A549 (cell line): ENCODE results near the gene C16orf78. TPM values are rescaled to one million over a fixed set of nuclear protein-coding genes. Genes with fewer than 3 reads are reported as not detected.

Source experiments
- ATAC-seq, 2 experiments: fragments of 200-7000 bp in 1 of 2; fragments of >200 bp in 1 of 2; cut with Nextera tagmentation in 1 of 2; cut with Tn5 transposase in 1 of 2; 3 replicates each; pipeline versions ENCODE4 v1.8.0 to v1.9.1; 2018 to 2020; ENCODE audit warnings: mild to moderate bottlenecking in 1 of 2, moderate library complexity in 1 of 2
- CTCF ChIA-PET: fragments of 300-600 bp; sonication (Branson Sonifier 250); formaldehyde crosslinking; extraction: SDS; loops from one replicate; lab custom pipeline; 2021; ENCODE audit warnings: antibody characterized with exemption, inconsistent platforms; lab: Yijun Ruan, JAX
- POLR2A ChIA-PET: fragments of 350-600 bp; formaldehyde crosslinking; extraction: SDS; loops from one replicate; lab custom pipeline; 2021; ENCODE audit warnings: antibody characterized with exemption, inconsistent platforms; lab: Yijun Ruan, JAX
- DNase-seq, 2 experiments: peaks; one replicate each; pipeline versions ENCODE4 v3.0.0 to v3.0.0-alpha.2; 2011 to 2016; ENCODE audit warnings: low read depth in 1 of 2, low spot score in 1 of 2
- FAIRE-seq: peaks from 2 replicates; lab custom pipeline; 2011; peaks lifted over from hg19 to GRCh38; lab: Jason Lieb, UNC
- H3K27ac ChIP-seq, 2 experiments: fragments of >200 bp; sonication (Bioruptor Twin); formaldehyde crosslinking; 3 replicates each; pipeline ENCODE4 v1.5.1; 2016 to 2017
- H3K4me1 ChIP-seq: fragments of >200 bp; sonication (Bioruptor Twin); formaldehyde crosslinking; 3 replicates; pipeline ENCODE4 v1.6.1; 2016
- H3K4me2 ChIP-seq: fragments of >200 bp; sonication (Bioruptor Twin); formaldehyde crosslinking; 3 replicates; pipeline ENCODE4 v1.6.1; 2016
- H3K4me3 ChIP-seq: fragments of >200 bp; sonication (Bioruptor Twin); formaldehyde crosslinking; 3 replicates; pipeline ENCODE4 v1.5.1; 2016
- H3K9me3 ChIP-seq: fragments of >200 bp; sonication (Bioruptor Twin); formaldehyde crosslinking; 3 replicates; pipeline ENCODE4 v1.6.1; 2016
- BCL3 ChIP-seq: fragments of >200 bp; sonication (Bioruptor Twin); formaldehyde crosslinking; IDR thresholded peaks from 3 replicates; pipeline ENCODE4 v1.6.1; 2016
- BHLHE40 ChIP-seq: IDR thresholded peaks from 2 replicates; pipeline ENCODE4 v1.6.1; 2012; ENCODE audit warnings: low read depth, low read length, inconsistent platforms
- CHD4 ChIP-seq: fragments of 200-600 bp; sonication (generic); IDR thresholded peaks from 2 replicates; pipeline ENCODE4 v1.6.1; 2016; ENCODE audit warnings: antibody characterized with exemption, mild to moderate bottlenecking, borderline replicate concordance
- CTCF ChIP-seq: fragments of >200 bp; sonication (Bioruptor Twin); formaldehyde crosslinking; IDR thresholded peaks from 3 replicates; pipeline ENCODE4 v1.5.1; 2016
- EHMT2 ChIP-seq: fragments of 200-600 bp; sonication (generic); IDR thresholded peaks from 2 replicates; pipeline ENCODE4 v1.6.1; 2016; ENCODE audit warnings: antibody characterized with exemption, low read depth, mild to moderate bottlenecking, moderate library complexity
- EP300 ChIP-seq, 2 experiments: fragments of >200 bp; sonication (Bioruptor Twin); formaldehyde crosslinking; IDR thresholded peaks; 2 replicates in 1 of 2; 3 replicates in 1 of 2; pipeline ENCODE4 v1.6.1; 2016 to 2017
- ESRRA ChIP-seq: fragments of 150-350 bp; IDR thresholded peaks from 2 replicates; pipeline ENCODE4 v1.6.1; 2014; ENCODE audit warnings: mild to moderate bottlenecking, low read length, borderline replicate concordance
- FOSB ChIP-seq: fragments of 250-450 bp; sonication (Bioruptor Pico); IDR thresholded peaks from 2 replicates; pipeline ENCODE4 v1.5.0; 2020; ENCODE audit warnings: mild to moderate bottlenecking, moderate library complexity
- GATA3 ChIP-seq: IDR thresholded peaks from 2 replicates; pipeline ENCODE4 v1.6.1; 2012; ENCODE audit warnings: borderline replicate concordance
- HDAC2 ChIP-seq: fragments of 200-600 bp; sonication (generic); IDR thresholded peaks from 2 replicates; pipeline ENCODE4 v1.6.1; 2016
- HEYL ChIP-seq: fragments of 250-450 bp; sonication (Bioruptor Pico); IDR thresholded peaks from 2 replicates; pipeline ENCODE4 v1.8.0; 2021; ENCODE audit warnings: mild to moderate bottlenecking, moderate library complexity
- HOXA7 ChIP-seq: fragments of 250-450 bp; sonication (Bioruptor Pico); IDR thresholded peaks from 2 replicates; pipeline ENCODE4 v1.5.0; 2020; ENCODE audit warnings: mild to moderate bottlenecking, moderate library complexity
- HOXB13 ChIP-seq: fragments of 250-450 bp; sonication (Bioruptor Pico); IDR thresholded peaks from 2 replicates; pipeline ENCODE4 v1.5.0; 2020; ENCODE audit warnings: low read depth, mild to moderate bottlenecking, moderate library complexity
- HOXB5 ChIP-seq: fragments of 250-450 bp; sonication (Bioruptor Pico); IDR thresholded peaks from 2 replicates; pipeline ENCODE4 v1.5.0; 2020; ENCODE audit warnings: mild to moderate bottlenecking, moderate library complexity
- JUN ChIP-seq, 2 experiments: fragments of >200 bp; sonication (Bioruptor Twin); formaldehyde crosslinking; IDR thresholded peaks; 2 replicates in 1 of 2; 3 replicates in 1 of 2; pipeline ENCODE4 v1.6.1; 2016 to 2017
- MAFK ChIP-seq: fragments of 450-650 bp; IDR thresholded peaks from 2 replicates; pipeline ENCODE4 v1.6.1; 2014; ENCODE audit not compliant: partially characterized antibody
- MAZ ChIP-seq: fragments of 150-350 bp; IDR thresholded peaks from 2 replicates; pipeline ENCODE4 v1.6.1; 2014; ENCODE audit warnings: antibody characterized with exemption, low read depth, low read length, borderline replicate concordance
- NFE2L2 ChIP-seq: fragments of 150-350 bp; conservative IDR thresholded peaks from 2 replicates; pipeline ENCODE4 v1.6.1; 2014; ENCODE audit warnings: low read length
- NPAS2 ChIP-seq: fragments of 250-450 bp; sonication (Bioruptor Pico); IDR thresholded peaks from 2 replicates; pipeline ENCODE4 v1.8.0; 2022; ENCODE audit warnings: mild to moderate bottlenecking, moderate library complexity, borderline replicate concordance
- PHF8 ChIP-seq: fragments of 200-600 bp; sonication (generic); IDR thresholded peaks from 2 replicates; pipeline ENCODE4 v1.6.1; 2016; ENCODE audit warnings: low read depth, mild to moderate bottlenecking, antibody characterized with exemption, moderate library complexity, borderline replicate concordance
- POLR2A ChIP-seq: IDR thresholded peaks from 2 replicates; pipeline ENCODE4 v1.6.1; 2012; ENCODE audit warnings: mild to moderate bottlenecking, low read length
- POLR2AphosphoS2 ChIP-seq: conservative IDR thresholded peaks from 2 replicates; pipeline ENCODE4 v1.6.1; 2012; ENCODE audit warnings: low read length, improper control_type of control experiment, inconsistent platforms
- TFCP2L1 ChIP-seq: fragments of 250-450 bp; sonication (Bioruptor Pico); IDR thresholded peaks from 2 replicates; pipeline ENCODE4 v1.5.0; 2021; ENCODE audit warnings: mild to moderate bottlenecking
- ZC3H11A ChIP-seq: fragments of 450-650 bp; IDR thresholded peaks from 2 replicates; pipeline ENCODE4 v1.6.1; 2014; ENCODE audit warnings: antibody characterized with exemption, mild to moderate bottlenecking
- ZNF302 ChIP-seq: fragments of 250-450 bp; sonication (Bioruptor Pico); IDR thresholded peaks from 2 replicates; pipeline ENCODE4 v1.9.0; 2021; ENCODE audit warnings: inconsistent platforms, mild to moderate bottlenecking, moderate library complexity
- ZSCAN20 ChIP-seq: fragments of 250-450 bp; sonication (Bioruptor Pico); IDR thresholded peaks from 2 replicates; pipeline ENCODE4 v1.8.0; 2022; ENCODE audit warnings: mild to moderate bottlenecking, moderate library complexity
- WGBS: methylation state at CpG from one replicate; pipeline ENCODE4 v1.1.6; 2017; ENCODE audit errors: missing lambda C conversion rate; 5-methylcytosine and 5-hydroxymethylcytosine counted together
- polyA plus RNA-seq, 4 experiments: library from polyadenylated mRNA; depleted of rRNA in 3 of 4; stranded (reverse); fragments of >200 nt; fragmentation: RNase III in 1 of 4; extraction: RNeasy Plus Mini Kit Qiagen cat#74134 plus additional on column Dnase treatment in 1 of 4; gene quantifications; 2 replicates in 3 of 4; 3 replicates in 1 of 4; pipeline ENCODE4 v1.2.3, GENCODE V29; 2011 to 2017
- TF ChIP-seq, protein P1 (sequence below): IDR thresholded peaks from 2 replicates; pipeline ENCODE4 v1.6.1; 2012; ENCODE audit warnings: low read depth, borderline replicate concordance
- TF ChIP-seq, protein P2 (sequence below): IDR thresholded peaks from 2 replicates; pipeline ENCODE4 v1.6.1; 2012
- TF ChIP-seq, protein P3 (sequence below): fragments of 250-450 bp; sonication (Bioruptor Pico); IDR thresholded peaks from 2 replicates; pipeline ENCODE4 v1.5.0; 2021; ENCODE audit warnings: mild to moderate bottlenecking, moderate library complexity, borderline replicate concordance
- TF ChIP-seq, protein P4 (sequence below): fragments of 250-450 bp; sonication (Bioruptor Pico); IDR thresholded peaks from 2 replicates; pipeline ENCODE4 v1.5.0; 2020; ENCODE audit warnings: low read depth, mild to moderate bottlenecking, moderate library complexity

Gene C16orf78
- polyA plus RNA-seq, 2 of the 4 experiments (the other 2 are of a cell fraction) = not detected

DNA sequence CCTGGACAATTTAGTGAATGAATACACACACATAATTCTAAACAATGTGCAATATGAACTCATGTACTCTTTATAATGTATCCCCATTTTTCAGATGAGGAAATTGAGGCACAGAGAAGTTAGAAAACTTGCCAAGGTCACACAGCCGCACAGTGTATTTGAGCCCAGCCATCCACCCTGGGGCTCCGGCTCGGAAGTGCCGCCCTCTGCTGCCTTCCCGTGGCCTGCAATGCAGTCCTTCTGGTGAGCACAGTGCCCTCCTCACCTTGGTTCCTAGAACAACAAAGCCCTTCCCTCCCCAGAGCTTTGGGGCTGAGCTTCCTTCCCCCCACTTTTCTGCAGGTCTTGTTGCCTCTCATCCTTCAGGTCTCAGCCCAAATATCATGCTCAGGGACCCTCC, 63.7 kb downstream of the C16orf78 start (continued):
- TF ChIP-seq CTCF = no peak
- no peak for TF ChIP-seq POLR2AphosphoS2
- TF ChIP-seq NPAS2 (CRISPR knock-in tag) = no peak
- no peak for TF ChIP-seq MAZ

- Histone ChIP-seq H3K27ac (no peak overlapping the region), H3K9me3 (no peaks in the 10 kb centered on the region; the same call in 2 of the 3 replicates), H3K4me2 (no peak overlapping the region), H3K4me1 (no peaks in the 10 kb centered on the region), H3K4me3 (no peak overlapping the region)
- ChIA-PET POLR2A (no interaction called here), CTCF (interaction anchor here (1.2 to 1.4 kb wide), 2 partner anchors 27 to 437 kb away, joined by 3 read pairs; no protein-coding TSS in a partner anchor)
- TF ChIP-seq GATA3 = no peak
- no peak for TF ChIP-seq HDAC2
- TF ChIP-seq NPAS2 (CRISPR knock-in tag) = no peak
- TF ChIP-seq TFCP2L1 (CRISPR knock-in tag) = no peak
- TF ChIP-seq PHF8 = no peak
- no peak for TF ChIP-seq HOXA7 (CRISPR knock-in tag)
- no peak for TF ChIP-seq EHMT2
- TF ChIP-seq MAZ = no peak
- TF ChIP-seq BHLHE40 = no peak
- no peak for TF ChIP-seq NFE2L2
- TF ChIP-seq HOXB5 (CRISPR knock-in tag) = no peak
- no peak for TF ChIP-seq ESRRA
- TF ChIP-seq, protein P1, sequence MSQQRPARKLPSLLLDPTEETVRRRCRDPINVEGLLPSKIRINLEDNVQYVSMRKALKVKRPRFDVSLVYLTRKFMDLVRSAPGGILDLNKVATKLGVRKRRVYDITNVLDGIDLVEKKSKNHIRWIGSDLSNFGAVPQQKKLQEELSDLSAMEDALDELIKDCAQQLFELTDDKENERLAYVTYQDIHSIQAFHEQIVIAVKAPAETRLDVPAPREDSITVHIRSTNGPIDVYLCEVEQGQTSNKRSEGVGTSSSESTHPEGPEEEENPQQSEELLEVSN = no peak
- TF ChIP-seq POLR2A = no peak
- TF ChIP-seq, protein P2, sequence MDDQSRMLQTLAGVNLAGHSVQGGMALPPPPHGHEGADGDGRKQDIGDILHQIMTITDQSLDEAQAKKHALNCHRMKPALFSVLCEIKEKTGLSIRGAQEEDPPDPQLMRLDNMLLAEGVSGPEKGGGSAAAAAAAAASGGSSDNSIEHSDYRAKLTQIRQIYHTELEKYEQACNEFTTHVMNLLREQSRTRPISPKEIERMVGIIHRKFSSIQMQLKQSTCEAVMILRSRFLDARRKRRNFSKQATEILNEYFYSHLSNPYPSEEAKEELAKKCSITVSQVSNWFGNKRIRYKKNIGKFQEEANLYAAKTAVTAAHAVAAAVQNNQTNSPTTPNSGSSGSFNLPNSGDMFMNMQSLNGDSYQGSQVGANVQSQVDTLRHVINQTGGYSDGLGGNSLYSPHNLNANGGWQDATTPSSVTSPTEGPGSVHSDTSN = no peak
- no peak for FAIRE-seq
- no peak for ATAC-seq
- no peak for DNase-seq
- 30% methylated on average over 7 of the region's 7 CpGs for WGBS
Measured at GRCh38 chr16:49439050-49439449, 65.4 kb downstream of the C16orf78 start.

DNA sequence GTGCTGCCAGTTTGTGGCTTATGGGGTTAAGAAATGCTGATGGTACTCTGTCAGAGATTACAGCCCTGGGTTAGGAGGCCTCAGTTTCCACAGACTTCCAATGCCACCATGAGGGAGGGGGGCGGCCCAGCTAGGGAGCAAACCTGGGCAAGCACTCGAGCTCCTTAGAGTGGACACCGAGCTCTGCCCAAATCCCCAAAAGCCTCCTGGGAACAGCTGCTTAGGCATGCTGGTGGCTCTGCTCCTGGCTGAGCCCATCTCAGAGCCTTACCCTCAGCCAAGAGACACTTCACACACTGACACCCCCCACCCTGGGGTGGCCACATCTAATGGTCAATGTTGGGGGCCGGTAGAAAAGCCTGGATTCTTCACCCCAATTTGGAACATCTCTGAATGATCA, 66.1 kb downstream of the C16orf78 start:
- no peaks in the 10 kb centered on the region; the same call in 2 of the 3 replicates for H3K9me3 ChIP-seq
- no peaks in the 10 kb centered on the region for H3K4me1 ChIP-seq
- no peak for ATAC-seq
- H3K4me3 ChIP-seq = no peak overlapping the region
- no peak overlapping the region for H3K4me2 ChIP-seq
- no peak for FAIRE-seq
- CTCF ChIA-PET = interaction anchor here (1.2 to 1.4 kb wide), 3 partner anchors 26 to 437 kb away, joined by 3 read pairs; no protein-coding TSS in a partner anchor
- DNase-seq = no peak
- no peak for TF ChIP-seq ESRRA
- TF ChIP-seq JUN (IDR thresholded peaks at IDR 0.05) = no peak
- no peak for TF ChIP-seq ZC3H11A
- TF ChIP-seq HEYL (CRISPR knock-in tag) = no peak
- TF ChIP-seq, protein P3, sequence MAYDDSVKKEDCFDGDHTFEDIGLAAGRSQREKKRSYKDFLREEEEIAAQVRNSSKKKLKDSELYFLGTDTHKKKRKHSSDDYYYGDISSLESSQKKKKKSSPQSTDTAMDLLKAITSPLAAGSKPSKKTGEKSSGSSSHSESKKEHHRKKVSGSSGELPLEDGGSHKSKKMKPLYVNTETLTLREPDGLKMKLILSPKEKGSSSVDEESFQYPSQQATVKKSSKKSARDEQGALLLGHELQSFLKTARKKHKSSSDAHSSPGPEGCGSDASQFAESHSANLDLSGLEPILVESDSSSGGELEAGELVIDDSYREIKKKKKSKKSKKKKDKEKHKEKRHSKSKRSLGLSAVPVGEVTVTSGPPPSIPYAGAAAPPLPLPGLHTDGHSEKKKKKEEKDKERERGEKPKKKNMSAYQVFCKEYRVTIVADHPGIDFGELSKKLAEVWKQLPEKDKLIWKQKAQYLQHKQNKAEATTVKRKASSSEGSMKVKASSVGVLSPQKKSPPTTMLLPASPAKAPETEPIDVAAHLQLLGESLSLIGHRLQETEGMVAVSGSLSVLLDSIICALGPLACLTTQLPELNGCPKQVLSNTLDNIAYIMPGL = no peak
- TF ChIP-seq, protein P4, sequence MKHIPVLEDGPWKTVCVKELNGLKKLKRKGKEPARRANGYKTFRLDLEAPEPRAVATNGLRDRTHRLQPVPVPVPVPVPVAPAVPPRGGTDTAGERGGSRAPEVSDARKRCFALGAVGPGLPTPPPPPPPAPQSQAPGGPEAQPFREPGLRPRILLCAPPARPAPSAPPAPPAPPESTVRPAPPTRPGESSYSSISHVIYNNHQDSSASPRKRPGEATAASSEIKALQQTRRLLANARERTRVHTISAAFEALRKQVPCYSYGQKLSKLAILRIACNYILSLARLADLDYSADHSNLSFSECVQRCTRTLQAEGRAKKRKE (CRISPR knock-in tag) = no peak
- no peak for TF ChIP-seq EP300 (IDR thresholded peaks at IDR 0.05)
- no peak for TF ChIP-seq CHD4
- no peak for TF ChIP-seq ZSCAN20
- TF ChIP-seq HOXB13 (CRISPR knock-in tag) = no peak
- no peak for TF ChIP-seq FOSB
- TF ChIP-seq HOXB5 (CRISPR knock-in tag) = no peak
- no peak for TF ChIP-seq ZNF302
- no peak for TF ChIP-seq MAFK
- TF ChIP-seq BCL3 = no peak
- TF ChIP-seq HOXA7 (CRISPR knock-in tag) = no peak
- no peak for TF ChIP-seq TFCP2L1 (CRISPR knock-in tag)
- TF ChIP-seq PHF8 = no peak
- no peak overlapping the region for H3K27ac ChIP-seq
- POLR2A ChIA-PET = no interaction called here
- WGBS = 11% methylated on average over 1 of the region's 4 CpGs
